NB4 (cell line): ENCODE measurements around the gene LYST.

Experiments
- DNase-seq: peaks from one replicate; pipeline ENCODE4 v3.0.0; 2010; ENCODE audit warnings: low read depth
- H3K4me3 ChIP-seq: one replicate; pipeline ENCODE4 v1.5.1; 2011; ENCODE audit warnings: mild to moderate bottlenecking, low read depth, low read length, moderate library complexity
- CTCF ChIP-seq: IDR thresholded peaks from one replicate; pipeline ENCODE4 v1.5.1; 2012; ENCODE audit warnings: low read depth, low read length
- MAX ChIP-seq: IDR thresholded peaks from 2 replicates; pipeline ENCODE4 v1.6.1; 2011; ENCODE audit warnings: low read depth, low read length
- MYC ChIP-seq: IDR thresholded peaks from 2 replicates; pipeline ENCODE4 v1.6.1; 2011; ENCODE audit warnings: low read depth, low read length
- POLR2A ChIP-seq: IDR thresholded peaks from 2 replicates; pipeline ENCODE4 v1.6.1; 2011; ENCODE audit warnings: mild to moderate bottlenecking; ENCODE audit not compliant: insufficient read length; ENCODE audit errors: extremely low read depth

The LYST gene

GRCh38 chr1:235671992-235672391 is 194.7 kb downstream of the LYST start:
- DNase-seq: no peak
- no peak overlapping the region for H3K4me3 ChIP-seq
- TF ChIP-seq CTCF (no peak), MYC (no peak), MAX (no peak), POLR2A (no peak)

DNA sequence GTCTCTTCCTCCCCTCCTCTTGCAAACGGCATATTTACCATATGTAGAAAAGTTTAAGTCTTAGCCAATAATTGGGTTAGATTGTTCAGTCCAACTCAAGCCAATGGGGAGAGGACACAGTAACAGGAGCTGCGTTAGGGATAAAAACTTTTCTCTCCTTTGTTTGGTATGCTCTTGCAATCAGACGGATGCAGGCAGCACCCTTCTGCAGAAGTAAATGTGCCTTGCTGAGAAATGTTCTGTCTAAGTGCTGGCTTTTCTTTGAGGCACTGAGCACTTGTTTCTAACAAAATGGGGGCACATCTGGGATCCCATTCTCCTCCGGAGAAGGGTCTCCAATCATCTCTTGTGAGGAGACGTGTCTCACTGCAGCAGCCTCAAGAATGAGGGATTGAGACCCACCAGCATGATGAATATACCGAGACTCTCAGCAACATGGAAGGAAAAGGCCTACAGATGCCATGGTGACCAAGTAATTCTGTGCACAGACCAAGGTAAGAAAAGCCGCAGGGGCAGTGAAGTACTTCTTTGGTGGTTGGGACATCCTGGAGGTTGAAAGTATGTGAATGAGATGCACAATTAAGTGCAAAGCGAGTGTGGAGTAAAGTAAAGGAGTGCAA is 196.4 kb downstream of the LYST start:
- TF ChIP-seq MAX (no peak), MYC (no peak), CTCF (no peak), POLR2A (no peak)
- H3K4me3 ChIP-seq: no peak overlapping the region
- no peak for DNase-seq

- no peak for DNase-seq
- TF ChIP-seq MAX: no peak
- TF ChIP-seq MYC: no peak
- no peak for TF ChIP-seq CTCF
- TF ChIP-seq POLR2A: no peak
- no peak overlapping the region for H3K4me3 ChIP-seq
Measured at GRCh38 chr1:235669277-235669676, 197.4 kb downstream of the LYST start.

DNA sequence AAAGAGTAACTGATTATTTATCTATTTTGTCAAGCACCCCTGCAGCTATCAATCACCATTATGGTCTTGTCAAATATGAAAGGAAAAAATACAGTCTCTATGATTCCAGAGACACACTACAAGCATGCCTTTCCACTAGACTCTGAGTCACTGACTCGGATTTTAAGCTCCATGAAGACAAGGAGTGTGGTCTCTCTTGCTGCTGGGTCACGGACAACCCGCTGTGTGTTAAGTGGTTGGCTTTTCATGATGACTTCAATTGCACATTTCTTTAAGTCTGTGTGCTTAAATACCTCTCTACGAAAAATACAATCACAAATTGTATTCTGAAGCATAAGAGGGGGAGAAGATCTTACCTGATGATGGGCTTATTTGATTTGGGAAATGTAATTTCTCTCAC is 203.1 kb downstream of the LYST start:
- TF ChIP-seq POLR2A: no peak
- TF ChIP-seq MAX: no peak
- TF ChIP-seq CTCF: no peak
- TF ChIP-seq MYC: no peak
- no peak overlapping the region for H3K4me3 ChIP-seq
- no peak for DNase-seq

- no peak for TF ChIP-seq POLR2A
- no peak for TF ChIP-seq MAX
- TF ChIP-seq CTCF: no peak
- no peak for DNase-seq
- H3K4me3 ChIP-seq: no peak overlapping the region
Measured at GRCh38 chr1:235661568-235661967, 205.1 kb downstream of the LYST start.

DNA sequence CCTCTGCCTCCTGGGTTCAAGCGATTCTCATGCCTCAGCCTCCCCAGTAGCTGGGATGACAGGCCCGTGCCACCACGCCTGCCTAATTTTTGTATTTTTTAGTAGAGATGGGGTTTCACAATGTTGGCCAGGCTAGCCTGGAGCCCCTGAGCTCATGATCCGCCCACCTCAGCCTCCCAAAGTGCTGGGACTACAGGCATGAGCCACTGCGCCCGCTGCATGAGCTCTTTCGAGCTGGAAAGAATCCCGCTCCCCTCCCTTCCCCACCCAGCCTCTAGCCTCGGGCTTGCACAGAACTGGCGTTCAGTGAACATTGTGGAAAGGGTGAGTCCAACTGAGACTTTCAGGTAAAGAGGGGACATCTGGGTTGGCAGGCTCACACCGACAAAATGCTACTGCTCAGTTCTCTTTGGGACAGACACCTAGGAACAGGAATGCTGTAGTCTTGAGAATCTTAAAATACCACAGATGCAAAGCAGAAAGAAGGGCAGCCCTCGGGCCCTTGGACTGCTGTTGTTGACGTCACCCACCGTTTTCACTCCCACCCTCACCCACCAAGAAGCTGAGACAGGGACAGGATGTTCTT is 207.4 kb downstream of the LYST start:
- TF ChIP-seq MAX (no peak), POLR2A (no peak), CTCF (no peak), MYC (no peak)
- no peak overlapping the region for H3K4me3 ChIP-seq

More for the DNA sequence above, 207.4 kb downstream of the LYST start:
- DNase-seq: no peak
